ENCODE results near the gene PCDH9. TPM values are rescaled to one million over a fixed set of nuclear protein-coding genes. Genes with fewer than 3 reads are reported as not detected.

Gene PCDH9
- total and polyA plus RNA-seq, 2 experiments from 2014 or later = 0.31 to 0.52 TPM

DNA sequence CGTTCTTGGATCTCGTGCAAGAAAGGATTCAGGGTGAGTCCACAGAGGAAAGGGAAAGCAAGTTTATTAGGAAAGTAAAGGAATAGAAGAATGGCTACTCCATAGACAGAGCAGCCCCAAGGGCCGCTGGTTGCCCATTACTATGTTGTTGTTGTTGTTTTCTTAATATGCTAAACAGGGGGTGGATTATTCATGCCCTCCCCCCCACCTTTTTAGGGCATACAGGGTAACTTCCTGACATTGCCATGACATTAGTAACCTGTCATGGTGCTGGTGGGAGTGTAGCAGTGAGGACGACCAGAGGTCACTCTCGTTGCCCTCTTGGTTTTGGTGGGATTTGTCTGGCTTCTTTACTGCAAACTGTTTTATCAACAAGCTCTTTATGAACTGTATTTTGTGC, 29.1 kb upstream of the PCDH9 start:
- Histone ChIP-seq H4K20me1 (replicated peaks; ENCODE audit: insufficient read depth) (no peaks in the 10 kb centered on the region), H3K36me3 (ENCODE audit: insufficient read depth) (no peaks in the 10 kb centered on the region), H2AFZ (no peak overlapping the region), H3K4me2 (0 out of 2 replicates have a peak overlapping the region, but pooled peaks have one; percentile 23), H3K9me2 (ENCODE audit: insufficient read depth) (no peaks in the 10 kb centered on the region), H3K4me1 (ENCODE audit: insufficient read depth) (peaks cover 17% of the 10 kb centered on the region), H3K4me3 (no peak overlapping the region), H3K79me2 (replicated peaks; ENCODE audit: insufficient read depth) (no peaks in the 10 kb centered on the region), H3F3A (replicated peaks; ENCODE audit: low read depth) (no peaks in the 10 kb centered on the region), H3K27ac (ENCODE audit: low read depth) (no peak overlapping the region), H3K27me3 (ENCODE audit: insufficient read depth) (no peaks in the 10 kb centered on the region)
- DNase-seq (ENCODE audit: low spot score) (peak; percentile 21), ATAC-seq (peak; percentile 57)
- no peaks in the 10 kb centered on the region for H3K36me3 Mint-ChIP-seq (ENCODE audit: low read depth)
- H3K4me1 Mint-ChIP-seq = peaks cover 20% of the 10 kb centered on the region
- H3K27ac Mint-ChIP-seq = no peak overlapping the region
- H3K4me3 Mint-ChIP-seq = no peak overlapping the region
- no peaks in the 10 kb centered on the region for H3K27me3 Mint-ChIP-seq (ENCODE audit: insufficient read depth, low read depth, poor library complexity)
- no peak for TF ChIP-seq ZNF331 (CRISPR knock-in tag; IDR thresholded peaks at IDR 0.05; ENCODE audit: low read depth)
- no peak for TF ChIP-seq JUNB (IDR thresholded peaks at IDR 0.05; ENCODE audit: unreplicated experiment)
- TF ChIP-seq, protein P1, sequence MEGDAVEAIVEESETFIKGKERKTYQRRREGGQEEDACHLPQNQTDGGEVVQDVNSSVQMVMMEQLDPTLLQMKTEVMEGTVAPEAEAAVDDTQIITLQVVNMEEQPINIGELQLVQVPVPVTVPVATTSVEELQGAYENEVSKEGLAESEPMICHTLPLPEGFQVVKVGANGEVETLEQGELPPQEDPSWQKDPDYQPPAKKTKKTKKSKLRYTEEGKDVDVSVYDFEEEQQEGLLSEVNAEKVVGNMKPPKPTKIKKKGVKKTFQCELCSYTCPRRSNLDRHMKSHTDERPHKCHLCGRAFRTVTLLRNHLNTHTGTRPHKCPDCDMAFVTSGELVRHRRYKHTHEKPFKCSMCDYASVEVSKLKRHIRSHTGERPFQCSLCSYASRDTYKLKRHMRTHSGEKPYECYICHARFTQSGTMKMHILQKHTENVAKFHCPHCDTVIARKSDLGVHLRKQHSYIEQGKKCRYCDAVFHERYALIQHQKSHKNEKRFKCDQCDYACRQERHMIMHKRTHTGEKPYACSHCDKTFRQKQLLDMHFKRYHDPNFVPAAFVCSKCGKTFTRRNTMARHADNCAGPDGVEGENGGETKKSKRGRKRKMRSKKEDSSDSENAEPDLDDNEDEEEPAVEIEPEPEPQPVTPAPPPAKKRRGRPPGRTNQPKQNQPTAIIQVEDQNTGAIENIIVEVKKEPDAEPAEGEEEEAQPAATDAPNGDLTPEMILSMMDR (conservative IDR thresholded peaks at IDR 0.05; ENCODE audit: low read depth in 2 of 2) = peak in 1 of 2 experiments; percentile 42; a peak in 1 of 4 replicates
- H3K9me3 Mint-ChIP-seq = no peaks in the 10 kb centered on the region; the same call in 2 of the 3 replicates

DNA sequence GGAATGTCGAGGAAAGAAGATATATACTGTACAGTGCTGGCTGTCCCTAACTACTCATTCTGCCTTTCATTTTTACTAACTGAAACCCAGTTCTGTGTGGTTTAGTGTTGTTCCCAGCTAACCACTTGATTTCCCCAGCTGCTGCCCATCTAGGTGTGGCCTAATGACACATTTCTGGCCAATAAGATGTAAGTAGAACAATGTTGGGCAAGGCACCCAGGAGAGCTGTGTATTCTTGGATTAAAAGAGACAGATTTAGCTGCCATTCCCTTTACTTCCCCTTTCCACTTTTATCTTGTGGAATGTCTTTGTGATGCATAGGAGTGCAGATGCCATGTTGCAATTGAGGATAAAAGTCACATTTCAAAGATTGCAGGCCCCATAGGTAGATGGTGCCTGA, 28.3 kb upstream of the PCDH9 start:
- H3K27me3 ChIP-seq (ENCODE audit: insufficient read depth) = no peaks in the 10 kb centered on the region
- peaks cover 17% of the 10 kb centered on the region for H3K4me1 ChIP-seq (ENCODE audit: insufficient read depth)
- DNase-seq (ENCODE audit: low spot score) (peak; percentile 78), ATAC-seq (peak; percentile 95)
- no peak overlapping the region for H3K4me3 ChIP-seq
- Mint-ChIP-seq H3K4me1 (peaks cover 20% of the 10 kb centered on the region), H3K9me3 (no peaks in the 10 kb centered on the region; the same call in 2 of the 3 replicates), H3K36me3 (ENCODE audit: low read depth) (no peaks in the 10 kb centered on the region), H3K27me3 (ENCODE audit: insufficient read depth, low read depth, poor library complexity) (no peaks in the 10 kb centered on the region), H3K4me3 (peak overlapping the region; percentile 20; the same call in 1 of the 3 replicates), H3K27ac (no peak overlapping the region)
- no peak overlapping the region for H2AFZ ChIP-seq
- no peaks in the 10 kb centered on the region for H4K20me1 ChIP-seq (replicated peaks; ENCODE audit: insufficient read depth)
- H3K27ac ChIP-seq (ENCODE audit: low read depth) = no peak overlapping the region
- H3F3A ChIP-seq (replicated peaks; ENCODE audit: low read depth) = no peaks in the 10 kb centered on the region
- H3K4me2 ChIP-seq = no peak overlapping the region
- TF ChIP-seq ZNF114 (CRISPR knock-in tag; IDR thresholded peaks at IDR 0.05) = no peak
- TF ChIP-seq POLR2AphosphoS5 (IDR thresholded peaks at IDR 0.05; ENCODE audit: low read depth) = no peak
- TF ChIP-seq, protein P2, sequence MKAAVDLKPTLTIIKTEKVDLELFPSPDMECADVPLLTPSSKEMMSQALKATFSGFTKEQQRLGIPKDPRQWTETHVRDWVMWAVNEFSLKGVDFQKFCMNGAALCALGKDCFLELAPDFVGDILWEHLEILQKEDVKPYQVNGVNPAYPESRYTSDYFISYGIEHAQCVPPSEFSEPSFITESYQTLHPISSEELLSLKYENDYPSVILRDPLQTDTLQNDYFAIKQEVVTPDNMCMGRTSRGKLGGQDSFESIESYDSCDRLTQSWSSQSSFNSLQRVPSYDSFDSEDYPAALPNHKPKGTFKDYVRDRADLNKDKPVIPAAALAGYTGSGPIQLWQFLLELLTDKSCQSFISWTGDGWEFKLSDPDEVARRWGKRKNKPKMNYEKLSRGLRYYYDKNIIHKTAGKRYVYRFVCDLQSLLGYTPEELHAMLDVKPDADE (IDR thresholded peaks at IDR 0.05) = 0 out of 2 replicates have a peak, but pooled peaks have one; percentile 22
- TF ChIP-seq ZNF331 (CRISPR knock-in tag; IDR thresholded peaks at IDR 0.05; ENCODE audit: low read depth) = no peak
- TF ChIP-seq NANOG (IDR thresholded peaks at IDR 0.05; ENCODE audit: borderline replicate concordance) = peak; percentile 96
- TF ChIP-seq, protein P3, sequence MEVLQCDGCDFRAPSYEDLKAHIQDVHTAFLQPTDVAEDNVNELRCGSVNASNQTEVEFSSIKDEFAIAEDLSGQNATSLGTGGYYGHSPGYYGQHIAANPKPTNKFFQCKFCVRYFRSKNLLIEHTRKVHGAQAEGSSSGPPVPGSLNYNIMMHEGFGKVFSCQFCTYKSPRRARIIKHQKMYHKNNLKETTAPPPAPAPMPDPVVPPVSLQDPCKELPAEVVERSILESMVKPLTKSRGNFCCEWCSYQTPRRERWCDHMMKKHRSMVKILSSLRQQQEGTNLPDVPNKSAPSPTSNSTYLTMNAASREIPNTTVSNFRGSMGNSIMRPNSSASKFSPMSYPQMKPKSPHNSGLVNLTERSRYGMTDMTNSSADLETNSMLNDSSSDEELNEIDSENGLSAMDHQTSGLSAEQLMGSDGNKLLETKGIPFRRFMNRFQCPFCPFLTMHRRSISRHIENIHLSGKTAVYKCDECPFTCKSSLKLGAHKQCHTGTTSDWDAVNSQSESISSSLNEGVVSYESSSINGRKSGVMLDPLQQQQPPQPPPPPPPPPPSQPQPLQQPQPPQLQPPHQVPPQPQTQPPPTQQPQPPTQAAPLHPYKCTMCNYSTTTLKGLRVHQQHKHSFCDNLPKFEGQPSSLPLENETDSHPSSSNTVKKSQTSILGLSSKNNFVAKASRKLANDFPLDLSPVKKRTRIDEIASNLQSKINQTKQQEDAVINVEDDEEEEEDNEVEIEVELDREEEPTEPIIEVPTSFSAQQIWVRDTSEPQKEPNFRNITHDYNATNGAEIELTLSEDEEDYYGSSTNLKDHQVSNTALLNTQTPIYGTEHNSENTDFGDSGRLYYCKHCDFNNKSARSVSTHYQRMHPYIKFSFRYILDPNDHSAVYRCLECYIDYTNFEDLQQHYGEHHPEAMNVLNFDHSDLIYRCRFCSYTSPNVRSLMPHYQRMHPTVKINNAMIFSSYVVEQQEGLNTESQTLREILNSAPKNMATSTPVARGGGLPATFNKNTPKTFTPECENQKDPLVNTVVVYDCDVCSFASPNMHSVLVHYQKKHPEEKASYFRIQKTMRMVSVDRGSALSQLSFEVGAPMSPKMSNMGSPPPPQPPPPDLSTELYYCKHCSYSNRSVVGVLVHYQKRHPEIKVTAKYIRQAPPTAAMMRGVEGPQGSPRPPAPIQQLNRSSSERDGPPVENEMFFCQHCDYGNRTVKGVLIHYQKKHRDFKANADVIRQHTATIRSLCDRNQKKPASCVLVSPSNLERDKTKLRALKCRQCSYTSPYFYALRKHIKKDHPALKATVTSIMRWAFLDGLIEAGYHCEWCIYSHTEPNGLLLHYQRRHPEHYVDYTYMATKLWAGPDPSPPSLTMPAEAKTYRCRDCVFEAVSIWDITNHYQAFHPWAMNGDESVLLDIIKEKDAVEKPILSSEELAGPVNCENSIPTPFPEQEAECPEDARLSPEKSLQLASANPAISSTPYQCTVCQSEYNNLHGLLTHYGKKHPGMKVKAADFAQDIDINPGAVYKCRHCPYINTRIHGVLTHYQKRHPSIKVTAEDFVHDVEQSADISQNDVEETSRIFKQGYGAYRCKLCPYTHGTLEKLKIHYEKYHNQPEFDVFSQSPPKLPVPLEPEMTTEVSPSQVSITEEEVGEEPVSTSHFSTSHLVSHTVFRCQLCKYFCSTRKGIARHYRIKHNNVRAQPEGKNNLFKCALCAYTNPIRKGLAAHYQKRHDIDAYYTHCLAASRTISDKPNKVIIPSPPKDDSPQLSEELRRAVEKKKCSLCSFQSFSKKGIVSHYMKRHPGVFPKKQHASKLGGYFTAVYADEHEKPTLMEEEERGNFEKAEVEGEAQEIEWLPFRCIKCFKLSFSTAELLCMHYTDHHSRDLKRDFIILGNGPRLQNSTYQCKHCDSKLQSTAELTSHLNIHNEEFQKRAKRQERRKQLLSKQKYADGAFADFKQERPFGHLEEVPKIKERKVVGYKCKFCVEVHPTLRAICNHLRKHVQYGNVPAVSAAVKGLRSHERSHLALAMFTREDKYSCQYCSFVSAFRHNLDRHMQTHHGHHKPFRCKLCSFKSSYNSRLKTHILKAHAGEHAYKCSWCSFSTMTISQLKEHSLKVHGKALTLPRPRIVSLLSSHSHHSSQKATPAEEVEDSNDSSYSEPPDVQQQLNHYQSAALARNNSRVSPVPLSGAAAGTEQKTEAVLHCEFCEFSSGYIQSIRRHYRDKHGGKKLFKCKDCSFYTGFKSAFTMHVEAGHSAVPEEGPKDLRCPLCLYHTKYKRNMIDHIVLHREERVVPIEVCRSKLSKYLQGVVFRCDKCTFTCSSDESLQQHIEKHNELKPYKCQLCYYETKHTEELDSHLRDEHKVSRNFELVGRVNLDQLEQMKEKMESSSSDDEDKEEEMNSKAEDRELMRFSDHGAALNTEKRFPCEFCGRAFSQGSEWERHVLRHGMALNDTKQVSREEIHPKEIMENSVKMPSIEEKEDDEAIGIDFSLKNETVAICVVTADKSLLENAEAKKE (CRISPR knock-in tag; IDR thresholded peaks at IDR 0.05) = peak; percentile 54; the same call in 1 of the 2 replicates
- peak; percentile 51 for TF ChIP-seq CREB1 (CRISPR knock-in tag; IDR thresholded peaks at IDR 0.05; ENCODE audit: low read depth)
- no peak for TF ChIP-seq EZH2phosphoT487 (IDR thresholded peaks at IDR 0.05; ENCODE audit: unreplicated experiment)
- no peaks in the 10 kb centered on the region for H3K9me2 ChIP-seq (ENCODE audit: insufficient read depth)
- H3K79me2 ChIP-seq (replicated peaks; ENCODE audit: insufficient read depth) = no peaks in the 10 kb centered on the region
- H3K36me3 ChIP-seq (ENCODE audit: insufficient read depth) = no peaks in the 10 kb centered on the region

Measured in GM23338 (cell line).